HepG2 (cell line): ENCODE measurements around the gene TATDN3. TPM values are rescaled to one million over a fixed set of nuclear protein-coding genes. Genes with fewer than 3 reads are reported as not detected.
"Not testable (repeated sequence)": the region's sequence is repeated elsewhere in the genome, so short reads cannot be mapped to it uniquely, and the experiment has no call there.

Source experiments
- ATAC-seq: fragments of 200-7000 bp; cut with Tn5 transposase; 3 replicates; pipeline ENCODE4 v1.9.1; 2020; ENCODE audit warnings: mild to moderate bottlenecking, moderate library complexity
- BruUV-seq: library from RNA; stranded (reverse); fragments of 400-500 nt; replicated peaks from 2 replicates; lab custom pipeline; 2021; lab: Mats Ljungman, UMichigan
- CTCF ChIA-PET: fragments of 300-600 bp; formaldehyde crosslinking; extraction: SDS; loops from one replicate; lab custom pipeline; 2021; ENCODE audit warnings: low total read pairs, inconsistent platforms, low intra/inter-chr PET ratio; lab: Yijun Ruan, JAX
- POLR2A ChIA-PET: fragments of 350-600 bp; sonication (Branson Sonifier 250); formaldehyde crosslinking; loops from one replicate; lab custom pipeline; 2020; ENCODE audit warnings: antibody characterized with exemption, inconsistent platforms; lab: Yijun Ruan, JAX
- DNase-seq: peaks from one replicate; pipeline ENCODE4 v3.0.0-alpha.2; 2015; ENCODE audit warnings: low spot score
- FAIRE-seq: peaks from 3 replicates; lab custom pipeline; 2011; peaks lifted over from hg19 to GRCh38; lab: Jason Lieb, UNC
- H2AFZ ChIP-seq: one replicate; pipeline ENCODE4 v1.6.1; 2011; ENCODE audit warnings: low read length, inconsistent platforms
- H3K27ac ChIP-seq: fragments of 300-600 bp; 3 replicates; pipeline ENCODE4 v1.8.0; 2011; ENCODE audit warnings: mixed run types, mild to moderate bottlenecking, mixed read lengths, low read length, inconsistent platforms; ENCODE audit not compliant: insufficient read depth; ENCODE audit errors: extremely low read length
- H3K27me3 ChIP-seq, 2 experiments: fragments of 200-600 bp in 1 of 2; 2 replicates in 1 of 2; 3 replicates in 1 of 2; pipeline versions ENCODE4 v1.6.0 to v1.8.0; 2011; ENCODE audit warnings: low read length in 2 of 2, mild to moderate bottlenecking in 2 of 2, moderate library complexity in 2 of 2, inconsistent platforms in 1 of 2; ENCODE audit not compliant: insufficient read depth in 2 of 2, control insufficient read depth in 1 of 2
- H3K36me3 ChIP-seq, 2 experiments: fragments of 200-600 bp in 1 of 2; replicated peaks in 1 of 2; 2 replicates in 1 of 2; 3 replicates in 1 of 2; pipeline versions ENCODE4 v1.5.1 to v1.8.0; 2011; ENCODE audit warnings: low read length in 2 of 2, inconsistent platforms in 1 of 2; ENCODE audit not compliant: insufficient read depth in 2 of 2, control insufficient read depth in 1 of 2
- H3K4me1 ChIP-seq: 2 replicates; pipeline ENCODE4 v1.5.1; 2012; ENCODE audit warnings: low read length, inconsistent platforms; ENCODE audit not compliant: insufficient read depth
- H3K4me2 ChIP-seq: 2 replicates; pipeline ENCODE4 v1.6.0; 2011; ENCODE audit warnings: low read depth, low read length, inconsistent platforms
- H3K4me3 ChIP-seq, 3 experiments: fragments of 200-600 bp in 1 of 3; sonication (generic), shearing (Covaris generic) in 1 of 3; replicated peaks in 1 of 3; 2 replicates each; pipeline ENCODE4 v1.5.1; 2011 to 2016; ENCODE audit warnings: low read length in 3 of 3, inconsistent platforms in 2 of 3, low read depth in 2 of 3, mild to moderate bottlenecking in 2 of 3, control low read depth in 1 of 3, mixed read lengths in 1 of 3; ENCODE audit not compliant: insufficient read depth in 1 of 3
- H3K79me2 ChIP-seq: one replicate; pipeline ENCODE4 v1.6.1; 2011; ENCODE audit warnings: low read length, inconsistent platforms; ENCODE audit not compliant: insufficient read depth
- H3K9ac ChIP-seq: 2 replicates; pipeline ENCODE4 v1.6.0; 2011; ENCODE audit warnings: mild to moderate bottlenecking, low read depth, low read length, inconsistent platforms; ENCODE audit not compliant: insufficient read depth
- H3K9me3 ChIP-seq: 2 replicates; pipeline ENCODE4 v1.5.1; 2012; ENCODE audit warnings: mild to moderate bottlenecking, low read length
- H4K20me1 ChIP-seq: 2 replicates; pipeline ENCODE4 v1.6.0; 2011; ENCODE audit warnings: inconsistent platforms, mild to moderate bottlenecking, low read length, moderate library complexity; ENCODE audit not compliant: insufficient read depth
- TP53 ChIP-seq: sonication (generic); formaldehyde crosslinking; conservative IDR thresholded peaks from 2 replicates; pipeline ENCODE4 v1.4.0; 2020; ENCODE audit warnings: missing genetic modification reagents
- WGBS: methylation state at CpG from one replicate; pipeline ENCODE4 v1.1.6; 2017; ENCODE audit warnings: low lambda C conversion rate; 5-methylcytosine and 5-hydroxymethylcytosine counted together
- in situ Hi-C: cut with HindIII; loops from 2 replicates; pipeline ENCODE4 v1.10.0; 2017; ENCODE audit warnings: low pct_unique_long_range_greater_than_20kb; ENCODE audit not compliant: extremely low pct_ligation_motif_present
- intact Hi-C: fragments of 100-400 bp; cut with micrococcal nuclease; formaldehyde crosslinking; loops from one replicate; pipeline ENCODE4 v1.10.0; 2022; ENCODE audit not compliant: unreplicated experiment
- polyA plus RNA-seq, 8 experiments: library from polyadenylated mRNA; depleted of rRNA in 3 of 8; stranded (reverse) in 7 of 8; unstranded in 1 of 8; fragments of >200 nt; fragmentation: Illumina TruSeq in 4 of 8; extraction: Trizol in 4 of 8; gene quantifications; 2 replicates each; pipeline versions ENCODE4 v1.2.1 to v1.2.3, GENCODE V29; 2011 to 2016; ENCODE audit warnings: low read depth in 4 of 8, missing spikeins in 1 of 8, mixed read lengths in 1 of 8; ENCODE audit not compliant: insufficient read depth in 1 of 8
- total RNA-seq, 5 experiments: library from RNA; depleted of rRNA; stranded (reverse); fragments of >200 nt; fragmentation: Illumina TruSeq; extraction: Trizol; gene quantifications; 2 replicates each; pipeline ENCODE4 v1.2.3, GENCODE V29; 2016; ENCODE audit warnings: low read depth in 1 of 5
- TF ChIP-seq, protein P1 (sequence below): sonication (generic); formaldehyde crosslinking; IDR thresholded peaks from 2 replicates; pipeline ENCODE4 v1.4.0; 2020; ENCODE audit warnings: missing genetic modification reagents, mild to moderate bottlenecking, borderline replicate concordance

Gene TATDN3
- total and polyA plus RNA-seq, 2 of the 13 experiments (the other 11 are each of a cell fraction or from before 2014, with no cell fraction given) = 7.3 to 8.6 TPM

DNA sequence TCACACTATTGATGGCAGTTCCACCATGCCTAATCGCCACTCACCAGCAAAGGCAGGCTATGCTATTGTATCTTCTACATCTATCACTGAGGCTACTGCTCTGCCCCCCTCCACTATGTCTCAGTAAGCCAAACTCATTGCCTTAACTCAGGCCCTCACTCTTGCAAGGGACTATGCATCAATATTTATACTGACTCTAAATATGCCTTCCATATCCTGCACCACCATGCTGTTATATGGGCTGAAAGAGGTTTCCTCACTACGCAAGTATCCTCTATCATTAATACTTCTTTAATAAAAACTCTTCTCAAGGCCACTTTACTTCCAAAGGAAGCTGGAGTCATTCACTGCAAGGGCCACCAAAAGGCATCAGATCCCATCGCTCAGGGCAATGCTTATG, 52.8 kb downstream of the TATDN3 start:
- H3K9ac ChIP-seq, H2AFZ ChIP-seq, FAIRE-seq, H3K4me3 ChIP-seq, in situ Hi-C loops, H3K9me3 ChIP-seq, BruUV-seq, H3K79me2 ChIP-seq, H4K20me1 ChIP-seq, H3K27ac ChIP-seq, DNase-seq, ATAC-seq, H3K4me2 ChIP-seq, H3K27me3 ChIP-seq, intact Hi-C loops, CTCF ChIA-PET, H3K36me3 ChIP-seq: not testable (repeated sequence)
- peaks cover 18% of the 10 kb centered on the region for H3K4me1 ChIP-seq
- 74% methylated on average over 3 of the region's 3 CpGs for WGBS
- POLR2A ChIA-PET = interaction anchor here (2.1 kb wide), 1 partner anchor 13 kb away, joined by 8 read pairs; the partner anchor contains the start of gene FLVCR1

DNA sequence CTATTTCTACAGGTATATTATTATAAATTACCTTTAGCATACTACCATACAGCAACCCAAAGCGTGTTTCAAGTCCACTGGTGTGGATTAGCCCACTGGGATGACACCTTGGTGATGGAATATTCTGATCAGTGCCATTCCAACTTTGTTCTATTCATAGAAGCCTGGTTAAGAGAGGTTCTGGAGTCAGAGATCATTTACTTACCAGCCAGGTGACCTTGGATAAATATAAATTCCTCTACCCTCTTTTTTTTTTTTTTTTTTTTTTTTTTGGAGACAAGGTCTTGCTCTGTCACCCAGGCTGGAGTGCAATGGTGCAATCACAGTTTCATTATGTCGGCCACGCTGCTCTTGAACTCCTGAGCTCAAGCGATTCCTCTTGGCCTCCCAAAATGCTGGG, 55.9 kb downstream of the TATDN3 start, which contains the start of gene SPATA45:
Gene SPATA45, minus strand, starts transcription at position 101 of the 400 bp plus-strand sequence. CDS start 11,500 bp downstream, outside the sequence.
- H2AFZ ChIP-seq = no peak within 1 kb of the TSS
- ATAC-seq = peak; percentile 48
- DNase-seq = peak; percentile 32
- no peaks in the 10 kb centered on the region; the same call in 1 of the 2 replicates for H3K9me3 ChIP-seq
- H3K4me1 ChIP-seq = peaks cover 18% of the 10 kb centered on the region
- no peak for FAIRE-seq
- intact Hi-C loops (no loop called here), in situ Hi-C loops (no loop called here)
- no peak within 1 kb of the TSS for H3K27ac ChIP-seq
- TF ChIP-seq, protein P1, sequence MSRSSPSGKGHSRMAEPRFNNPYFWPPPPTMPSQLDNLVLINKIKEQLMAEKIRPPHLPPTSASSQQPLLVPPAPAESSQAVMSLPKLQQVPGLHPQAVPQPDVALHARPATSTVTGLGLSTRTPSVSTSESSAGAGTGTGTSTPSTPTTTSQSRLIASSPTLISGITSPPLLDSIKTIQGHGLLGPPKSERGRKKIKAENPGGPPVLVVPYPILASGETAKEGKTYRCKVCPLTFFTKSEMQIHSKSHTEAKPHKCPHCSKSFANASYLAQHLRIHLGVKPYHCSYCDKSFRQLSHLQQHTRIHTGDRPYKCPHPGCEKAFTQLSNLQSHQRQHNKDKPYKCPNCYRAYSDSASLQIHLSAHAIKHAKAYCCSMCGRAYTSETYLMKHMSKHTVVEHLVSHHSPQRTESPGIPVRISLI (CRISPR knock-in tag) = peak; percentile 55; the same call in 1 of the 2 replicates
- no peak for TF ChIP-seq TP53 (CRISPR knock-in tag)
- TF ChIP-seq, all 625 proteins: peak for 1
- no peaks in the 10 kb centered on the region for H3K79me2 ChIP-seq
- H3K4me2 ChIP-seq = no peak within 1 kb of the TSS
- H3K9ac ChIP-seq = no peak within 1 kb of the TSS
- no peaks in the 10 kb centered on the region for H3K27me3 ChIP-seq
- no TSS peak for BruUV-seq
- CTCF ChIA-PET = no interaction called here
- 33% methylated on average over 4 of the region's 4 CpGs for WGBS
- no peaks in the 10 kb centered on the region for H4K20me1 ChIP-seq
- H3K4me3 ChIP-seq = no peak within 1 kb of the TSS
- POLR2A ChIA-PET = interaction anchor here (0.9 to 2.0 kb wide), 2 partner anchors 10 to 20 kb away, joined by 3 to 10 read pairs; partner anchors contain the start of gene FLVCR1
- H3K36me3 ChIP-seq = no peaks in the 10 kb centered on the region
